NOMO-1 treated with dmso at 0.1 percent for 144 hours (cell line): Measurements from ENCODE around the gene ZNF407.

Experiments used
- DNase-seq: peaks from one replicate; lab custom pipeline; 2025; ENCODE audit not compliant: unreplicated experiment; lab: John Stamatoyannopoulos, UW

ZNF407 gene

GRCh38 chr18:74587441-74587840 lies 10.2 kb upstream of the ZNF407 start:
- no peak for DNase-seq

GRCh38 chr18:74589021-74589420 lies 8.6 kb upstream of the ZNF407 start:
- peak; percentile 43 for DNase-seq

- no peak for DNase-seq
These were observed 7.9 kb upstream of the ZNF407 start for GRCh38 chr18:74589811-74590210.

GRCh38 chr18:74590671-74591070 lies 7.0 kb upstream of the ZNF407 start:
- no peak for DNase-seq

- DNase-seq: no peak
These were observed 2.2 kb upstream of the ZNF407 start for GRCh38 chr18:74595431-74595830.

GRCh38 chr18:74597034-74597661 lies 522 bp upstream of the ZNF407 start:
- peak; percentile 77 for DNase-seq

- no peak for DNase-seq
These were observed 806 bp downstream of the ZNF407 start for GRCh38 chr18:74598350-74599001.

GRCh38 chr18:74604361-74604760 lies 6.7 kb downstream of the ZNF407 start:
- DNase-seq: no peak

GRCh38 chr18:74604774-74605173 lies 7.1 kb downstream of the ZNF407 start:
- no peak for DNase-seq

- no peak for DNase-seq
These were observed 11.0 kb downstream of the ZNF407 start for GRCh38 chr18:74608681-74609080.

- DNase-seq: no peak
These were observed 11.9 kb downstream of the ZNF407 start for GRCh38 chr18:74609535-74609934.

GRCh38 chr18:74610051-74610615 lies 12.5 kb downstream of the ZNF407 start:
- DNase-seq: no peak

- no peak for DNase-seq
These were observed 13.2 kb downstream of the ZNF407 start for GRCh38 chr18:74610860-74611259.

- DNase-seq: no peak
These were observed 14.1 kb downstream of the ZNF407 start for GRCh38 chr18:74611765-74612164.

GRCh38 chr18:74613381-74613780 lies 15.7 kb downstream of the ZNF407 start:
- DNase-seq: no peak

- DNase-seq: no peak
These were observed 18.8 kb downstream of the ZNF407 start for GRCh38 chr18:74616494-74616893.

GRCh38 chr18:74617486-74617885 lies 19.8 kb downstream of the ZNF407 start:
- DNase-seq: no peak

- DNase-seq: peak; percentile 37
These were observed 24.4 kb downstream of the ZNF407 start for GRCh38 chr18:74622072-74622471.

GRCh38 chr18:74623047-74623816 lies 25.6 kb downstream of the ZNF407 start:
- no peak for DNase-seq

- DNase-seq: no peak
These were observed 26.8 kb downstream of the ZNF407 start for GRCh38 chr18:74624466-74624865.

GRCh38 chr18:74625157-74625556 lies 27.5 kb downstream of the ZNF407 start:
- DNase-seq: no peak
